ENCODE data around the gene PTPRK.

- TF ChIP-seq POLR2A (IDR thresholded peaks at IDR 0.05; ENCODE audit: low read length) (no peak), GATA1 (IDR thresholded peaks at IDR 0.05; ENCODE audit: low read depth, low read length) (no peak)
Measured at GRCh38 chr6:128099571-128100197, 420.7 kb downstream of the PTPRK start.

Measured in erythroblast (primary cell).